NCI-H82 (cell line): ENCODE measurements around the gene CACNA1E.

Source experiments
- DNase-seq: peaks from one replicate; lab custom pipeline; 2025; lab: John Stamatoyannopoulos, UW

CACNA1E gene

DNA sequence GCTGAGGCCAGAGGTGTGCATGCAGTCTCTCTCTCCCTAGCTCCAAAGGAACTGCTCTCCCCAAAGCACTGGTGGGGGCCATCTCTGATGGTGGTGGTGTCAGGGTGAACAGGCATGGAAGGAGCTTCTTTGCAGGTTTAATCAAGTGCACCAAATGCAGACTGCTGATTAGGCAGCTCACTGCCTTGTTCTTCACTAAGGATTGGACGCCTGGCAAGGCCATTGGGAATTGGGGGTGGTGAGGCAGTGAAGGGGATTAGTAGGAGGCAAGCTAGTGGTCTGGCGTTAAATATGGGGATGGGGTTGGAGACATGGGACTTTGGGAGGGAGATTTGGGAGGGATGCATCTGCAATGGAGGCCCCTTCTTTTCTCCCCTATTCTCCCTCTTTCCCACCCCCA is 1.5 kb downstream of the CACNA1E start:
- peak; percentile 34 for DNase-seq

DNA sequence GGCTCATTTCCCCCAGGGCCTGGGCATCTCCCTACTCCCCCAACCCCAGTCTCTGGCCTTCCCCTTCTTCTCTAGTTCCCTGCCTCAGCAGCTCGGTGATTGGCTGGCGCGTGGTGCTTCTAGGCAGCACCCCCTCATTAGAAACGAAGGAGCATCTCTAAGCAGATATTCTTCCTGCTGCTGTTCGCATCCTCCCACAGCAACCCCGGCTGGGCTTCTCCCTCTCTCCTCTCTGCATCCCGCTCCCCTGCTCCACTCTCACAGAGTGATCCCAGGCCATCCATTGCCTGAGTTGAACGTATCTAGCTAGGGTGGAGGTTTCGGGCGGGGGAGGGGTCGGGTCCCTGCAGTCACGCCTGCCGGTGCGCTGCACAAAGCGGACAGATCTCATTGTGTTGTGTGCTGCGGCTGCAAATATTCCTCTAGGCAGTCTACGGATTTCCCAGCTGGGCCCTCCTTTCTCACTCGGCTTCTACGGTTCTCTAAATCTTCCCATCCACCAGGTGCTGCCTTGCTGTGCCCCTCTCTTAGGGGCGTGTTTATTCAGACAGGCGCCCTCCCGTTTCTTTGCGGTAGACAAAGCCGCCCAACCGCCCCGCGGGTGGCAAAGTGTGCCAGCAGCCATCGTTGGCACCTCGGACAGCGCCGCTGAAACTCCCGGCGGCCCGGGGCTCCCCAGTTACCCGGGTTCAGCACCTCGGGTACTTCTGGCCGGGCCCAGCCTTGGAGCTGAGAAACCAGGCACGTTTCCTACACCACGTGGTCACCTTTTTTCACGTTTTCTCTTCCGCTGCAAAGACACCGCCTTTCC is 2.2 kb downstream of the CACNA1E start:
- DNase-seq = peak; percentile 48

DNA sequence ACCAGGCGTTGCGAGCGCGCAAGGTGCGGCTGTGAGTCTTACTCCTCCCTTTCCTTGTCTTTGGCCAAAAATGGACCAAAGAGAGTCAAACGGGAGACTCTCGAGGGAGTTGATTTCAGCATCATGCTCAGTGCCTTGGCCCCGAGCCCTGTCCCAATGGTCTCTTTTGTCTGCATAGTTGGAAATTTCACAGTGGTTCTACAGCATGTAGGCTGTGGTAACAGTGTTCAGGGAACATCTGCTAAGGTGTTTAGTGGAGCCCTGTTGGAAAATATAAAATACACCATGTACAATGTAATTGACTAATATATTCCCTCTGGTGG is 2.7 kb downstream of the CACNA1E start:
- DNase-seq = no peak

DNA sequence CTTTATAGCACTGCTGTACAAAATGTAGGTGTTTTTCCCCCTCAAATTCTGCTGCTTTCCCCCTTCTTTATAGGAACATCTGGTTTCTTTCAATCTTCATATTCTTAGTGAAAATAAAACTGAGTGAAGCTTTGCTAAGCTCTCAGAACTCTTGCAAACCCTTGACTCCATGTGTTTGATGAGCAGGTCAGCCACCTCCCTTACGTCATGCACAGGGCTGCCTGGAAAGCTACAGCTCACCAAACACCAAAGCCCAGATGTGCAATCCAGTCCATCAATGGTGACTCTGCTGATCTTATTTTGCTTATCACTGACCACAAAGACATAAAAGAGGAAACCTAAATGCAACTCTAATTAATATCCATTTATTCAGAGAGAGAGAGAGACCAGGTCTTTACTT is 5.5 kb downstream of the CACNA1E start:
- DNase-seq = no peak

DNA sequence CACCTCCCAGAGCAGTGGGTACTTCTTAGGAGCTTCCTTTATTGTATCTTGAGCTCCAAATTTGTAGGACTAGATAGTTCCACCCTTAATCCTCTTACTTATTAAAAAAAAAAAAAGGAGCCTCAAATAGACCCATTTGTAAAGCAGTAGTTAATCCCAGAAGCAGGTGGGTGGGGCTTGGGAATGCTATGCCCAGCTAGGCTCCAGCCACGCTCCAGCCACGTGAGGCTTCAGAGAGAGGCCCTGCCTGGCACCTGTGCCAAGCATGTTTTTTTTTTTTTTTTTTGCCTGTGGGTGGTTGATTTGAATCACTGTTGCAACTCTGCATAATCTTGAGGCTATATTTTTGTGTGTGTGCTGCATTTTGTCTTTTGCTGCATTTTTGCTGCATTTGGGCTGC is 7.0 kb downstream of the CACNA1E start:
- peak; percentile 61 for DNase-seq

DNA sequence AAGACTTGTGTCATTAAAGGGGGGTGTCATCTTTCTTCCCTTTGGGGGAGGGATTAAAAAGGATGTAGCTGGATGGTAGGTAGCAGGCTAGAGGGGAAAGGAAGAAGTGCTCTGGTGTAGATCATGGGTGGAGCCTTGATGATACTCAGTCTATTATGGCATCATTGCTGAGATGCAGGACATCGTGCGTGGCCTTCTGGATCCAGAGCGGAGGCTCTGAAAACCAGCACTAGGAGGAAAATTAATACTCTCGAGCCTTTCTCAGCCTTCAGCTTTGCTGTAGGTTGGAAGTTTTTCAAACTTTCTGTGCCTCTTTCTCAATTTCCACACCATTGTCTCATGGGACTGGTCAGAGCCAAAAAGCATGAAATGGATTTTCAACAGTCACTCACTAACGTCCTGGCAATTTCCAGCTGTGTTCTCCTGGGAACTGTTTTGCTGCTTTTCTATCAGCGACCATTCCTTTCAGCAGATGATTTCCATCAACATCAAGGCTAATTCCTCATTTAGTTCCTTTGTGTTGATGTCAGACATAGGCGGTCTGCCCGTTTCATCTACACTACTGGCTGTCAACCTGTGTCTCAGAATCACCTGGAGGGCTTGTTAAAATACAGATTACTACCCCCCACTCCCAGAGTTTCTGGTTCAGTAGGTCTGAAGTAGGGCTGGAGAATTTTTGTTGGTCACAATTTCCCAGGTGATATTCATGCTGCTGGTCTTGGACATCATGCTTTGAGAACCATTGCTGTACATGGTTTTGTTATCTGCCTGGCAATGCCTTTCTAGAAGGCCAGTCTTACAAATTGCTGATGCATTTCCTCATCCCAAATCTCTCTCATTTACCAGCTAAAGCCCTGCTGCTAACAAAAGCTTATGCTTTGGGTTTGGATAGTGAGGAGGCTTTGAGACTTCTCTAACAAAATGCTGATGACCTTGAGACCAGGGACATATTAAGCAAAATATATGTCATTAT is 7.7 kb downstream of the CACNA1E start:
- DNase-seq = no peak

DNA sequence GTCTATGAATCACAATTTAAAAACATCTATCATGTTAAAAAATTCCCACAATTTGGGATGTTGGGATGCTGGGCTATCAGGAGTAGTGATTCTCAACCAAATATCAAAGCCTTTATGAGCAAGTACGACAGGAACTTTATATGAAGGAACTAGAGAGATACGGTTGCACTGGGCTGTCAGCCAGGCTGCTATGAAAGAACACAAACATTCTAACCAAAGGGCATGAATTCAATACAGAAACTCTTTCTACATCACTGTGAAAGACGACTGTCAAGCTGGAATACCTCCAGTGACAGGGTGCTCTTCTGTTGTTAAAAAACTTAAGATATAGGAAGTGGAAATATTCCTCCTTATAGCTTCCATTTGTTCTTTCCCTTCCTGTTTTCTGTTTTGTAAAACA is 9.8 kb downstream of the CACNA1E start:
- DNase-seq = no peak

DNA sequence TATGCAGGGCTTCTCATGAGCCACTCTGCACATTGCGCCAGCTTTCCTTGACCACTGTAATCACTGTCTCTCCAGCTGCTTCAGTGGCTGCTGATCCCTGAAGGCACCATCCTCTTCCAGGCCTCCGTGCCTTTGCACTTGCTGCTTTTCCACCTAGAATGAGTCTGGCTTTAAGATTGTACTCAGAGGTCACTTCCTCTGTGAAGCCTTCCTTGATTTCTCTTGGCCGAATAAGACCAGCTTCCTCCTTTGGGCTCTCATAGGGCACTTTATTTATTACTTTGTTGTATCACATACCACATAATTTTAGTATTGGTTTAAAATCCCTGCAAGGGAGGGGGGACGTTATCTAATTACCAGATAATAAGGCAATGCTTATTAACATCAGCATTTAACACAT is 10.6 kb downstream of the CACNA1E start:
- DNase-seq = no peak

DNA sequence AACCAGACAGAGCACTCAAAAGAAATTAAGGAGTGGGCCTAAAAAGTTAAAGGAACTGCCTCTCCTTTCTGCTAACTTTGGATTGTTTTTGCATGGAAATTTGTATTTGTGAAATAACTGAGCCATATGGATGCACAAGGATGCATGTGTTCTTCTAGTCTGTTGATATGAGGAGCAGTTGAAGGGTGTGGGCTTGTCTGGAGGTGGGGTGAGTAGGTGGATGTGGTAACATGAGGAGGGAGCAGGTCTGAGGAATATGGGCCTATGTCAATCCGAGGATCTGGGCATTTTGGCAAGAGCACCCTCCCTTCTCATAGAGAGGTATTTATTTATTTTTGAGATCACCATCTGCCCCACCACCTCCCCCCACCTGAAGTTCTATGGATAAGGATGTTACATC is 13.4 kb downstream of the CACNA1E start:
- no peak for DNase-seq

DNA sequence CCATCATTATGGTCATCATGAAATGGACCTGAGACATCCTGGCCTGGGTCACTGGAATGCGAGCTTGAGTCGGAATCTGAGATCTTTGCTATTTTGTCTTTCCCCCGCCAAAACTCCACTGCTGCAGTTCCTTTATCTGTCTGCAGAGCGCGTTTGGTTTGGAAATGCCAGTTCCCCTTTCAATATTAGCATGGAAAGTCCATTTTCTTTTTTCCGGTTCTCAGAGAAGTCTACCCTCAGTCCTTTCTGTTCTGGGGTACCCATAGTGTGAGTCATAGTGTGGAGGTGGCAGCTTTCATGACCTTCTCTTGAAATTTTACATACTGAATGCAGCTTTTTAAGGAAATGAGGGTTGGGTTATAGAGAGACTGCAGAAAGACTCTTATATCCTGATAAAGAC is 14.6 kb downstream of the CACNA1E start:
- DNase-seq = no peak

DNA sequence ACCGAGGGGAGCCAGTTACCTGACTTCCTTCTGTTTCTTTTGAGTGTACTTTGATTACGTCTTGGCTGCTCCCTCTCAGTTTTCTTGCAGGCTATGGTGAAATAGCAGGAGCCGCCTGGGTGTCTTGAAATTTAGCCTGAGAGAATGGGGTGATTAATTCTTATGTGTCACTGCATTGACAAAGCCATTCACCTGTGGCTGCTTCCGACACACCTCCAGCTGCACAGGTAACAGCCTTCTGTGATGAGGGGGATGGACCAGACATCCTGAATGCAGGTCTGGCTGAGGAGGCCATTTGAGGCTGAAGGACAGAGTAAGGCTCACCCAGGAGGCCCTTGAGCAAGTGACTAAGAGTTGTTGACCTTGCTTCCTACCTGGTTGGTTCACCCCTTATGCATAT is 16.5 kb downstream of the CACNA1E start:
- no peak for DNase-seq

DNA sequence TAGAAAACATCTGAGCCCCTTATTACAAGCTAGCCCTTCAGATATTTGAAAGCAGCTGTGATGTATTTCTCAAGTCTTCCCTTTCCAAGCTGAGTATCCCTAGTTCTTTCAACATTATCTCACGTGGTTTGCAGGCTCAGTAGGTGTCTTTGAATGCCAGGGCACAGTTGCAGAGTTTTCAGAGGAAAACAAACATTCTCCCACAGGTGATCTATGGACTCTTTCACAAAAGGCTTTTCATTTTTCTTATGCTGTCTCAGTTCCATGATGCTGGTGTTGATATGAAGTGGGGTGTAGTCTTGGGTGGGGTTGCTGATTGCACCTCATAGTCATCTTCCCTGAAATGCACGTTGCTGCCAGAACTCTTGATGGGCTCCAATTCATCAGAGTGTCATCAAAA is 17.3 kb downstream of the CACNA1E start:
- no peak for DNase-seq

DNA sequence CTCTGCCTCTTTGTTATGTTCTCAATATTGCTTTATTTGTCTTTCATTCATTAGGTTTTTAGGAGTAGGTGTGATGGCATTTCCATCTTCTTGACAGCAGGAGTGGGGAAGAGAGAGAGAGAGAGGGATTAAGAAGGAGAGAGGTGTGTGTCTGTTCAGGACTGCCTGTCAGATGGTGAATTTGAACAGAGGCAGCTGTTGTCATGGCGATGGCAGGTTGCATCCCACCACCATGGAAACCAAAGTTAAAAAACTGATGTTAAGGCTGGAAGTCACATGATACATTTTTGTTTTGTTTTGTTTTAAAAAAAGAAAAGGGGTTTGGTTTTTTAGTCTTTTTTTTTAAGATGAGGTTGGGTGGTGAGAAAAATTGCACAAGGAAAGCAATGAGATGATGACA is 18.3 kb downstream of the CACNA1E start:
- DNase-seq = no peak

DNA sequence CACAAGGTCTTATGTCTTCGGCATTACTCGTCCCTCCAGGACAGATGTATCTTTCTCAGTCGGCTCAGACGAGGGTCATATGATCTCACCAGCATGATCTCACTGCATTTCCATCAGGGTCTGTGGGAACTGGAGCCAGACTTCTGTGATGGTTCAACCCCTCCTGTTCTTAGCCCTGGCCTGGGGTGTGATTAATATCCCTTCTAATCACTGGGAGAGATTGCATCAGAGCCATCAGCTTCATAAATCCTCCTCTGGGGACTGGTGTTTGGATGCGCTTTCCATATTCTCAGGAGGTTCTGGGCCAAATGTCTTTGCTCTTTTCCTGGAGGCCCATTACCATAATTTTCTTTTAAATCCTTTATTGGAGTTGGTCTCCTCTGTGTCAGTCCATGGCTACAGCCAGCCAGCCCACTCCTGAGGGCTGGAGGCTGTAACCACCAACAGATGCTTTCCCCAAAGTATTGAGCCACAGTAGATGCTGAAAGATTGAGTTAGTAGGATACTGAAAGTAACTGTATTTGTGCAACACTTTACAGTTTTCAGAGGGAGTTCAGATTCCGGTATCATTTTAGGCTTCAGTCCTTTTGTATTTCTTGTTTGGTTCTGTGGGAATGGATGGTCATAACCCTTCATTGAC is 20.0 kb downstream of the CACNA1E start:
- DNase-seq = peak; percentile 40

DNA sequence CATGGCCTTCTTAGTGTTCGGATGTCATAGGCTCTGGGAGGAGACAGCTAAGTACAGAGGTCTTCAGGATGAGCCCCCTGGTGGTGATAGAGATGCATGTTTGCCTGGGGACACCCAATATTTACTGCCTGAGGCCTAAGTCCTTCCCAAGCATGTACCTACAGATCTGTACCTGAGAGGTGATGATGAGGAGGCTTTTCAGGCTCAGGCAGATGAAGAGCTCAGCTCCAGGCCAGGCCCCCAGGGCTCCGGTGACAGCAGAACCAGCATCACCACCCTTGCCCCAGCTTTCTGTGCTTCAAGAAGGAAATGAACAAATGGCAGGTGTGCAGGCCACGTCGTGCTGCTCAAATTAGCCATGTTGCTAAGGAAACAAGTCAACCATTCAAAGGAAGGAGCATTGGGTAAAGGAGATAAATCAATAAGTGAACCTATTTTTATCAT is 21.1 kb downstream of the CACNA1E start:
- DNase-seq = peak; percentile 91

DNA sequence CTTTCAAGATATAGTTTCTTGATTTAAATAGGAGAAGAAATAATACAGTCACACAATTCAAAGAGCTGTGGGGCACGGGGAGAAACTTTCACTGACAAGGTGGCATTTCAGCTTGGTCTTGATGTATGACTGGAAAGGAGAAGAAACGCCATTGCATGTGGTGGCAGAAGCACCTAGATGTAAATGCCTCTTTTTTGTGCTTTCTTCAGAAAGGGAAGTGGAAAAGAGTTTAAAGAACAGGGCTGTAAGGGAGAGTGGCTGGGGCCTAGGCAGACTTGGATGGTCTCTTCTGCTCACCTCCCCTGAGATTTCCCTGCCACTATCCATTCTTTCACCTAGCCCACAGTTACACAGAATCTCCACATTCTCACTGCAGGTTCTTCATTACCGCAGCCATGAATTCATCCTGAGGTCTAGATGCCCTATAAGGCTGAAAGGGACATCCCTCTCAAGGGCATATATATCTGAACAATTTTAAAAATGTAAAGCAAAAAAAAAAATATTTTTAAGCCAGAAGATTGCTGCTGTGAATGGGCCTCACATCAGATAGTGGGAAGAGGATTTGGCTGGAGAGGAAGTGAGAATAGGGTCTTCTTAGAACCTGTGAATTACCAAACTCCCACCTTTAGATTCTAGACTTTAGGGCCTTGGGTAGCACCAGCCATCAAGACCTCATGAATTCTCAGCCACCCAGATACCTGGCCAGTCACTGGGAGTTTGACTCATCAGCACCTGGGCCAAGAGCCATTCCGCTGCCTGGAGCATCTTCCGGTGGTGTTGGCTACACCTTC is 23.4 kb downstream of the CACNA1E start:
- no peak for DNase-seq

DNA sequence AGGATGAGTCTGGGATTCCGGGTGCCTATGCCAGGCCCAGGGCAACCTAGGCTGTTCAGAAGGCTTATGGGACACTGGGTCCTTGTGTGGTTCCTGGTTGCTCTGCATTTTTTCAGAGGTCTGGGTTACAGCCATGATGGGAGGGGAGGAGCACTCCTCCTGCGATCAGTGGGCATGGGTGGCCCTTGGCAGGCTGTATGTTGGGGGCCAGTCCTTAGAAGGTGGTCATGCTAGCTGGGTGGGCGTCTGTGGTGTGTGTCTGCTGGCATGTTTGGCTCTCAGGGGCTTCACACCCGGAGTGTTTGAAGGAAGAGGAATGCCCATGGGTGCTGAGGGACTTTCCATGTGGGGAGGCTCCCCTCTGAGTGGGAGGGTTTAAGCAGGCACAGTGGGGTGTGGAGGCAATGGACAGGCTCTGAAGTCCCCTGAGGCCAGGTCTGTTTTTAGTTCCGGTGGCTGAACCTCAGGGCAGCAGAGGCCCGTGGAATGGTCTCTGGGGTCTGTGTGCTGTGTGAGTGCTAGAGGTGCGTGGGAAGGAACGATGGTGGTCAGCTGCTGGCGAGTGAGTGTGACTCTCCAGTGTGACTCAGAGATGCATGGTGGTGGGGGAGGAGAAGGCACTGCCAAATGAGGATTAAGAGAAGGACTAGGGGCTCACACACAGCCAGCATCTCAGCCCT is 25.3 kb downstream of the CACNA1E start:
- DNase-seq = no peak

DNA sequence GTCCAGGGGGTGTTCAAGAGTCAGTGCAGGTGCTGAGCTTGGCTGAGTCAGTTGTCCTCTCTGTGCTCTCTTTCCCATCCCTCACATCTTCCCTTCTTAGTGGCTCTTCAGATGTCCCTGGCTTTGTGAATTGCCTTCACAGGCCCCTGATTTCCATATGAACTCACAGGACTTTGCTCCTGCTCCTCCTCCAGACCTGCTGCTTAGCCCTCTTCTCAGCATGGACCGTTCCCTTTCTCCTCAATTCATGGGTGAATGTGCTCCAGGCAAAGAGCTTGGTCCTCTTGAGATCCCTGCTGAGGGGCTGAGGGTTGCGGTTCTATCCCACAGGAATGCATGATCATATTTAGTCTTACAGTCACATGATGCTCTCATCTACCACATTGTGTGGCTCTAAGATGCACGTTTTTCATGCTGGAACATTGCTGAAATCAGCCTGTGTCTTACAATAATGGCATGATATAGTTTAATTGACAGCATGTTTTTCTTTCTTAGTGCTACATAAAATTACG is 30.5 kb downstream of the CACNA1E start:
- no peak for DNase-seq

DNA sequence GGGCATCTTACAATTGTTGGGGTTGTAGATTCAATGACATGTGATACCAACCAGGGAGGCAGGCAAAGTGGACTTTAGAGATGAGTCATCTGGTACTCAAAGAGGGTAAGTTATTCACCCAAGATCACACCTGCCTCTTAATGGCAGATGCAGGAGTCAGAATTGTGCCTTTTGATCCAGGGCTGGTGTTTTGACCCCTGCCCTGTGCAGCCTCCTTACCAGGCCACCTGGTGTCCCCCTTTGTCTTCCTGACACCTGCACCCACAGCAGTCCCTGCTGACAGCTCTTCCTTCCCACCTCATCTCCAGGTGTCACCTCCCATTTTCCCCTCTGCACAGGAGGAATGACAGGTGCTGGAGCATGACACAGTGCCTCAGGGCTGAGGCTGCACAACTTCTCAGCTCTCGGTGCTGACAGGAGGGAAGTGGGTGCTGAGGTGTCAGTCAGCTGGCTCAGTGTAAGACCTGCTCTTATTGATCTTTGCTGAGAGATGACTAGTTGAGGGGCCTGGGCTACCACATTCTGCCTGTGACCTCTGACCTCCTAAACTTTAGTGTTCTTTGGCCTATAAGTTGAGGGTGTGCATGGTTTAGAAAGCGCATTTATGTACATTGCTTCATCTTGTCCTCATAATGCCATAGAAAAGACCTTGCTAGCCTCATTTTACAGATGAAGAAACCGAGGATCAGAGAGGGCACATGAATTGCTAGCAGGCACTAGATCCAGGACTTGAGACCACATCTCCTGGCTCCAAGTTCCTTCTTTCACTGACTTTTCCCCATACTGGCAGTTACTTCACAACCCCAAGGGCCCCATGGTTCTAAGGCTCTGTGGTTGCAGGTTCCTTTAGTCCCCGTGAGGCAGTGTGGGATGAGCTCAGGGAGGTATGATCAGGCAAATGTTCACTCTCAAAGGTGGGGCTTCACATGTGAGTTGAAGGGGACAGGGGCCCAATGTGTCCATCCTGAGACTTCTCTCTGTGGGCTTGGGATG is 31.3 kb downstream of the CACNA1E start:
- no peak for DNase-seq

DNA sequence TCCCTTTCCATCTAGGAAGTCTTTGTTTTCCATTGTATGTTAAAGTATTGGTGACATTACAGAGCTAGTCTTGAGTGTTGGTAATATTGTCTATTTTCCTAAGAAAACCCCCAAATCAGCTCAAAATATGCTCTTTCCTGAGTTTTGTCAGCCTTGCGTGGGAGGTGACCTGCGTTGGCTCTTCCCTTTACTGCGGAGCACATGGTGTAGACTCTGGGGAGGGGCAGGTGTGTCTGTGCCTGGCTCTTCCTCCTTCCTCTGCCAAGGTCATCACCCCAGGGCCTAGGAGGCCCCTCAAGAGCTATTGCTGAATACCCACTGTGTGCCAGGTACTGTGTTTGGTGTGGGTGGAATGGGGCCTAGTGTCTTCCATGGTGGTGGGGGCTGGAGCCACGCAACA is 33.4 kb downstream of the CACNA1E start:
- no peak for DNase-seq
